ENCODE data around the gene OGG1. TPM values are rescaled to one million over a fixed set of nuclear protein-coding genes. Genes with fewer than 3 reads are reported as not detected.

Gene OGG1
- total and polyA plus RNA-seq, 2 experiments from 2014 or later, result 23.0 to 36.5 TPM

DNA sequence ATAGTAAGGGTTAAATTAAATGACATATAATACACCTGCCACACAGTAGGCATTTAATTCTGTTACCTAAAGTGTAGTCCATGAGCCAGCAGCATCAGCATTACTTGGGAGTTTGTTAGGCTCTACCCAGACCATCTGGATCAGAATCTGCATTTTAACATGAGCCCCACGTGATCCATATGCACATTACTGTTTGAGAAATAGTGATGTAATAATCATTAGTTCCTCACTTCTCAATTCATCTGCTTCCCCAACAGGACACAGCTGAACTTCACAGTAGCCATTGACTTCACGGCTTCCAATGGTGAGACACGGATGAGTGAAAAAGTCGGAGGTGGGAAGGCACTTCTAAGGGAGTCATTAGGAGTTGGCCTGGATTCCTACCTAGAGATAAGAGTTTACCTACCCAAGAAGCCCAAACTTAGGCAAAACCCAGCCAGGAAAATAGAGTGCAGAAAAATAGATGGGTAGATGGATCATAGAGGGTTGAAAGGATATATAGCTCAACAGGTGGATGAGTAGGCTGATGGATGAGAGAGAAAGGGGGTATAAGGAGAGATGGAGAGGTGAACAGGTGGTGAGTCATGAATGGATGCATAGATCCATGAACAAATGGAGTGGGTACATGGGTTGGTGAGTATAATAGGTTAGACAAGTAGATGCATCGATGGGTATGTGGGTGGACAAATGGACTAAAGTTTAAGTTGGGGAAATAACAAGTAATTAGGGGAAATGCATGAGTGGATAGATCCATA is 32.8 kb upstream of the OGG1 start:
- DNase-seq, result no peak
- TF ChIP-seq EZH2phosphoT487 (IDR thresholded peaks at IDR 0.05; ENCODE audit: insufficient read depth, low read depth), result no peak
- TF ChIP-seq EZH2 (IDR thresholded peaks at IDR 0.05; ENCODE audit: insufficient read depth, poor library complexity, severe bottlenecking), result no peak
- no peaks in the 10 kb centered on the region for H3K36me3 ChIP-seq (ENCODE audit: low read depth)
- no peak overlapping the region for H3K27ac ChIP-seq
- H3K4me1 ChIP-seq (ENCODE audit: insufficient read depth), result peaks cover 11% of the 10 kb centered on the region
- no peak overlapping the region for H3K4me3 ChIP-seq
- no peaks in the 10 kb centered on the region for H4K20me1 ChIP-seq (ENCODE audit: insufficient read depth)
- peaks cover 14% of the 10 kb centered on the region for H3F3A ChIP-seq (ENCODE audit: insufficient read depth)
- H3K9ac ChIP-seq, result no peak overlapping the region
- in situ Hi-C loops (cut with MboI), result no loop called here
- no peak overlapping the region for H2AFZ ChIP-seq
- 50 to 60% methylated on average over 5 of the region's 5 CpGs for WGBS, 2 experiments (ENCODE audit: low coverage in 1 of 2, low lambda C conversion rate in 2 of 2, missing lambda C conversion rate in 2 of 2)
- no peaks in the 10 kb centered on the region for H3K9me2 ChIP-seq (ENCODE audit: insufficient read depth)
- H3K27me3 ChIP-seq (replicated peaks; ENCODE audit: insufficient read depth), result 0 out of 2 replicates have a peak, but pooled peaks cover under 1% of the 10 kb centered on the region
- no peaks in the 10 kb centered on the region for H3K79me2 ChIP-seq (ENCODE audit: insufficient read depth)
- no peaks in the 10 kb centered on the region for H3K9me3 ChIP-seq (ENCODE audit: low read depth)
- H3K4me2 ChIP-seq (ENCODE audit: unreplicated experiment), result no peak overlapping the region

GRCh38 chr3:9717563-9717962 is 32.2 kb upstream of the OGG1 start:
- peaks cover 11% of the 10 kb centered on the region for H3K4me1 ChIP-seq (ENCODE audit: insufficient read depth)
- no peaks in the 10 kb centered on the region for H4K20me1 ChIP-seq (ENCODE audit: insufficient read depth)
- no peak overlapping the region for H3K4me2 ChIP-seq (ENCODE audit: unreplicated experiment)
- no peak overlapping the region for H3K4me3 ChIP-seq
- TF ChIP-seq EZH2phosphoT487 (IDR thresholded peaks at IDR 0.05; ENCODE audit: insufficient read depth, low read depth), result no peak
- no peak for TF ChIP-seq EZH2 (IDR thresholded peaks at IDR 0.05; ENCODE audit: insufficient read depth, poor library complexity, severe bottlenecking)
- H3K27ac ChIP-seq, result no peak overlapping the region
- no peaks in the 10 kb centered on the region for H3K9me3 ChIP-seq (ENCODE audit: low read depth)
- no peak for DNase-seq
- peaks cover 14% of the 10 kb centered on the region for H3F3A ChIP-seq (ENCODE audit: insufficient read depth)
- 78% methylated on average over 1 of the region's 1 CpG for WGBS, 2 experiments (ENCODE audit: low coverage in 1 of 2, low lambda C conversion rate in 2 of 2, missing lambda C conversion rate in 2 of 2)
- no peak overlapping the region for H2AFZ ChIP-seq
- no peaks in the 10 kb centered on the region for H3K79me2 ChIP-seq (ENCODE audit: insufficient read depth)
- no peaks in the 10 kb centered on the region for H3K9me2 ChIP-seq (ENCODE audit: insufficient read depth)
- H3K9ac ChIP-seq, result no peak overlapping the region
- no peaks in the 10 kb centered on the region for H3K36me3 ChIP-seq (ENCODE audit: low read depth)
- H3K27me3 ChIP-seq (replicated peaks; ENCODE audit: insufficient read depth), result no peaks in the 10 kb centered on the region
- in situ Hi-C loops (cut with MboI), result no loop called here

DNA sequence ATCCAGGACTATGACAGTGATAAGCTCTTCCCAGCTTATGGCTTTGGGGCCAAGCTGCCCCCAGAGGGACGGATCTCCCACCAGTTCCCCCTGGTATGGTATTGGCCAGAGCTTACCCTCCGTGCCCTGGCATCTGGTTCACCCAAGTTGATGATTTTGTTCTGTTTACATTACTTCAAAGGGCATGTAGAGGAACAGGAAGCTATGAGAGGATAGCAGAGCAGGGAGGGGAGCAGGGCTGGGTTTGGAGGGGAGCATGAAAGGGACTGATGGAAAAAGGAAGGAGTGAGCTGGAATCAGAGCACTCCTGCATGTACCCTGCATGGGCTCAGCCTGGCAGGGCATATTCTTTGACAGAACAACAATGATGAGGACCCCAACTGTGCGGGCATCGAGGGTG is 31.6 kb upstream of the OGG1 start:
- TF ChIP-seq EZH2 (IDR thresholded peaks at IDR 0.05; ENCODE audit: insufficient read depth, poor library complexity, severe bottlenecking), result no peak
- no peak for TF ChIP-seq EZH2phosphoT487 (IDR thresholded peaks at IDR 0.05; ENCODE audit: insufficient read depth, low read depth)
- Histone ChIP-seq H3K4me1 (ENCODE audit: insufficient read depth) (peaks cover 11% of the 10 kb centered on the region), H3K27me3 (replicated peaks; ENCODE audit: insufficient read depth) (no peaks in the 10 kb centered on the region), H3K79me2 (ENCODE audit: insufficient read depth) (no peaks in the 10 kb centered on the region), H3K36me3 (ENCODE audit: low read depth) (no peaks in the 10 kb centered on the region), H4K20me1 (ENCODE audit: insufficient read depth) (no peaks in the 10 kb centered on the region), H3K9me2 (ENCODE audit: insufficient read depth) (no peaks in the 10 kb centered on the region), H3K4me2 (ENCODE audit: unreplicated experiment) (no peak overlapping the region), H3F3A (ENCODE audit: insufficient read depth) (peaks cover 14% of the 10 kb centered on the region), H2AFZ (no peak overlapping the region), H3K4me3 (no peak overlapping the region), H3K27ac (no peak overlapping the region), H3K9ac (no peak overlapping the region), H3K9me3 (ENCODE audit: low read depth) (no peaks in the 10 kb centered on the region)
- no peak for DNase-seq
- WGBS, 2 experiments (ENCODE audit: low coverage in 1 of 2, low lambda C conversion rate in 2 of 2, missing lambda C conversion rate in 2 of 2), result 59 to 73% methylated on average over 4 of the region's 4 CpGs
- in situ Hi-C loops (cut with MboI), result no loop called here

GRCh38 chr3:9721015-9721699 is 28.6 kb upstream of the OGG1 start:
- no peak for TF ChIP-seq EZH2 (IDR thresholded peaks at IDR 0.05; ENCODE audit: insufficient read depth, poor library complexity, severe bottlenecking)
- no peak for TF ChIP-seq EZH2phosphoT487 (IDR thresholded peaks at IDR 0.05; ENCODE audit: insufficient read depth, low read depth)
- Histone ChIP-seq H3K9ac (no peak overlapping the region), H3K4me3 (no peak overlapping the region), H3K79me2 (ENCODE audit: insufficient read depth) (no peaks in the 10 kb centered on the region), H3K4me1 (ENCODE audit: insufficient read depth) (peaks cover 8% of the 10 kb centered on the region; the same call in 1 of the 2 replicates), H4K20me1 (ENCODE audit: insufficient read depth) (no peaks in the 10 kb centered on the region), H3K27me3 (replicated peaks; ENCODE audit: insufficient read depth) (no peaks in the 10 kb centered on the region), H3K36me3 (ENCODE audit: low read depth) (no peaks in the 10 kb centered on the region), H3K9me2 (ENCODE audit: insufficient read depth) (no peaks in the 10 kb centered on the region), H3K27ac (no peak overlapping the region), H3K4me2 (ENCODE audit: unreplicated experiment) (peak overlapping the region; percentile 27), H2AFZ (no peak overlapping the region), H3K9me3 (ENCODE audit: low read depth) (no peaks in the 10 kb centered on the region), H3F3A (ENCODE audit: insufficient read depth) (peaks cover 9% of the 10 kb centered on the region)
- peak; percentile 63 for DNase-seq
- in situ Hi-C loops (cut with MboI), result no loop called here
- 14 to 18% methylated on average over 7 of the region's 7 CpGs for whole genome bisulfite sequencing, 2 experiments (ENCODE audit: low coverage in 1 of 2, low lambda C conversion rate in 2 of 2, missing lambda C conversion rate in 2 of 2)
